Endodermal cell (in vitro differentiated cells): ENCODE data around the gene EPHA2. TPM values are rescaled to one million over a fixed set of nuclear protein-coding genes. Genes with fewer than 3 reads are reported as not detected.

ENCODE experiments used
- DNase-seq: peaks from one replicate; pipeline ENCODE4 v3.0.0-alpha.2; 2017
- H3K27ac ChIP-seq: 2 replicates; pipeline ENCODE4 v1.5.1; 2013; ENCODE audit warnings: mild to moderate bottlenecking, low read depth, low read length, moderate library complexity
- H3K27me3 ChIP-seq: 2 replicates; pipeline ENCODE4 v1.6.1; 2013; ENCODE audit warnings: mild to moderate bottlenecking, low read length, moderate library complexity; ENCODE audit not compliant: insufficient read depth, control insufficient read depth, poor library complexity, severe bottlenecking
- H3K36me3 ChIP-seq: 2 replicates; pipeline ENCODE4 v1.7.0; 2013; ENCODE audit warnings: mild to moderate bottlenecking, low read length, moderate library complexity; ENCODE audit not compliant: control insufficient read depth, insufficient read depth
- H3K4me1 ChIP-seq: one replicate; pipeline ENCODE4 v1.7.0; 2013; ENCODE audit warnings: low read length; ENCODE audit not compliant: control insufficient read depth, insufficient read depth
- H3K4me3 ChIP-seq: 2 replicates; pipeline ENCODE4 v1.5.1; 2013; ENCODE audit warnings: mild to moderate bottlenecking, low read length, moderate library complexity
- H3K9ac ChIP-seq: 2 replicates; pipeline ENCODE4 v1.6.1; 2013; ENCODE audit warnings: mild to moderate bottlenecking, low read length, moderate library complexity; ENCODE audit not compliant: poor library complexity, severe bottlenecking; ENCODE audit errors: extremely low read depth
- H3K9me3 ChIP-seq: 2 replicates; pipeline ENCODE4 v1.6.1; 2013; ENCODE audit warnings: mild to moderate bottlenecking, low read length, moderate library complexity; ENCODE audit not compliant: control insufficient read depth
- H3K27ac Mint-ChIP-seq: 2 replicates; pipeline ENCODE4 v1.8.0; 2020; ENCODE audit warnings: mixed read lengths
- H3K27me3 Mint-ChIP-seq: 2 replicates; pipeline ENCODE4 v1.8.0; 2021; ENCODE audit warnings: mild to moderate bottlenecking, mixed read lengths; ENCODE audit not compliant: insufficient read depth
- H3K36me3 Mint-ChIP-seq: 2 replicates; pipeline ENCODE4 v1.8.0; 2020; ENCODE audit warnings: low read depth, mixed read lengths
- H3K4me1 Mint-ChIP-seq: 2 replicates; pipeline ENCODE4 v1.8.0; 2020; ENCODE audit warnings: mixed read lengths
- H3K4me3 Mint-ChIP-seq: 2 replicates; pipeline ENCODE4 v1.8.0; 2020; ENCODE audit warnings: mild to moderate bottlenecking, moderate library complexity, mixed read lengths
- H3K9me3 Mint-ChIP-seq: 2 replicates; pipeline ENCODE4 v1.8.0; 2020; ENCODE audit warnings: mild to moderate bottlenecking, mixed read lengths
- CTCF ChIP-seq: fragments of 200-600 bp; sonication (generic); conservative IDR thresholded peaks from 2 replicates; pipeline ENCODE4 v1.5.0; 2021; ENCODE audit warnings: antibody characterized with exemption, mild to moderate bottlenecking
- WGBS, 2 experiments: methylation state at CpG; one replicate each; pipeline versions ENCODE4 v1.1.5 to v1.1.7; 2013; ENCODE audit warnings: missing lambda C conversion rate in 2 of 2, mixed read lengths in 1 of 2; ENCODE audit not compliant: insufficient coverage in 1 of 2, insufficient read length in 1 of 2; 5-methylcytosine and 5-hydroxymethylcytosine counted together
- total RNA-seq, 2 donors: library from RNA; stranded (reverse); fragmentation: NEBNext Ultra II Directional in 1 of 2; extraction: Animal tissue kit (Norgen Biotek cat#: 25700) in 1 of 2; gene quantifications; 2 replicates in 1 of 2; 3 replicates in 1 of 2; pipeline ENCODE4 v1.2.1, GENCODE V29; 2021

EPHA2 gene
- total RNA-seq, 2 donors from 2014 or later = 56.5 to 64.3 TPM

GRCh38 chr1:16172964-16173446, 17.1 kb upstream of the EPHA2 start:
- no peak overlapping the region for H3K4me3 ChIP-seq
- no peak for TF ChIP-seq CTCF
- H3K36me3 Mint-ChIP-seq = no peaks in the 10 kb centered on the region
- no peaks in the 10 kb centered on the region for H3K27me3 ChIP-seq
- no peak for DNase-seq
- peaks cover 8% of the 10 kb centered on the region for H3K4me1 ChIP-seq
- H3K36me3 ChIP-seq = no peaks in the 10 kb centered on the region
- H3K9me3 Mint-ChIP-seq = no peaks in the 10 kb centered on the region
- no peak overlapping the region for H3K4me3 Mint-ChIP-seq
- no peak overlapping the region for H3K9ac ChIP-seq
- H3K4me1 Mint-ChIP-seq = peaks cover 19% of the 10 kb centered on the region
- H3K27me3 Mint-ChIP-seq = no peaks in the 10 kb centered on the region
- H3K27ac Mint-ChIP-seq = no peak overlapping the region
- WGBS, 2 experiments = 93% methylated on average over 9 to 14 of the region's 14 CpGs
- H3K9me3 ChIP-seq = no peaks in the 10 kb centered on the region
- no peak overlapping the region for H3K27ac ChIP-seq

- H3K27ac Mint-ChIP-seq = no peak overlapping the region
- no peak for TF ChIP-seq CTCF
- H3K4me1 Mint-ChIP-seq = peaks cover 19% of the 10 kb centered on the region
- Histone ChIP-seq H3K27ac (no peak overlapping the region), H3K4me1 (peaks cover 8% of the 10 kb centered on the region), H3K4me3 (no peak overlapping the region), H3K36me3 (no peaks in the 10 kb centered on the region), H3K27me3 (no peaks in the 10 kb centered on the region), H3K9me3 (no peaks in the 10 kb centered on the region), H3K9ac (no peak overlapping the region)
- H3K36me3 Mint-ChIP-seq = no peaks in the 10 kb centered on the region
- 97 to 100% methylated on average over 6 to 15 of the region's 15 CpGs for WGBS, 2 experiments
- no peaks in the 10 kb centered on the region for H3K27me3 Mint-ChIP-seq
- H3K4me3 Mint-ChIP-seq = no peak overlapping the region
- H3K9me3 Mint-ChIP-seq = no peaks in the 10 kb centered on the region
- no peak for DNase-seq
Measured at GRCh38 chr1:16172218-16172830, 16.5 kb upstream of the EPHA2 start.

- no peaks in the 10 kb centered on the region for H3K36me3 Mint-ChIP-seq
- Histone ChIP-seq H3K27ac (no peak overlapping the region), H3K36me3 (no peaks in the 10 kb centered on the region), H3K4me3 (no peak overlapping the region), H3K27me3 (no peaks in the 10 kb centered on the region), H3K9me3 (no peaks in the 10 kb centered on the region), H3K9ac (no peak overlapping the region), H3K4me1 (peaks cover 8% of the 10 kb centered on the region)
- H3K4me1 Mint-ChIP-seq = peaks cover 19% of the 10 kb centered on the region
- TF ChIP-seq CTCF = no peak
- no peak overlapping the region for H3K27ac Mint-ChIP-seq
- no peak for DNase-seq
- H3K4me3 Mint-ChIP-seq = no peak overlapping the region
- WGBS, 2 experiments = 83 to 90% methylated on average over 9 to 19 of the region's 19 CpGs
- no peaks in the 10 kb centered on the region for H3K9me3 Mint-ChIP-seq
- no peaks in the 10 kb centered on the region for H3K27me3 Mint-ChIP-seq
Measured at GRCh38 chr1:16171314-16172151, 15.7 kb upstream of the EPHA2 start.
